ENCODE measurements around the gene VGLL4. TPM values are rescaled to one million over a fixed set of nuclear protein-coding genes. Genes with fewer than 3 reads are reported as not detected.

Gene VGLL4
- total RNA-seq, 2 experiments from 2014 or later: 36.1 to 74.5 TPM

DNA sequence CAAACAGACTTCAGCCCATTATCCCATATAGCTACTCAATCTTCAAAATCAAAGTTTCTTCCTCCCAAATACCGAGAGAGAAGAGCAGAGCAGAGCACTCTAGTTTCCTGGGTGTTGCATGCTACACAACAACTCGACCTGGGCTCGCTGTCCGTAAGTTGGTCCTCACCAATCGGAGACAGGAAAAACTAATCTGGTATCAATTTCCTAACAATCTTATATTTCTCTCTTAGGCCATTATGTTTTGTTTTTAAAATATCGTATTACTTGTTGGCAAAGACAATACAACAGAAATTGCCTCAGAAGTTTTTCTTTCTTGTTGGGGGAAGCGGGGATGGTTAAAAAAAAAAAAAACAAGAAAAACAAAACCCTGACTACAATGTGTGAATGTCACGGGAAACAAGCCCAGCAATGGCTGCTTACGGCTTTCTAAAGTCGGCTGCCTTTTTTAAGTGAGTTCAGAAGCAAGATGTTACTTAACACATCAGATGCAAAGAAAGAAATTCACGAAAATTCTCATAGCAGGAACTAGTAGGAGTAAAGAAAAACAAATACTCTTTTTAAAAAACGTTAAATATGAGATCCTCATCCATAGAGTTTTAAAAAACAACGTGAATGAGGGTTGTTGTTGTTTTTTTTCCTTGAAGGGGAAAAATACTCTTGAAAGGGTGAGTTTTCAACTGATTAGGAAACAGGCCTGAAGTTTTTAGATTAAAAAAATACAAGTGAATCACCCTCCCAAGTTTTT lies 1.9 kb downstream of the VGLL4 start:
- Histone ChIP-seq H3K36me3 (ENCODE audit: insufficient read depth, low read length) (peaks cover 4% of the 10 kb centered on the region; the same call in 1 of the 2 replicates), H3K9me3 (ENCODE audit: low read length) (no peaks in the 10 kb centered on the region), H3K4me1 (ENCODE audit: insufficient read depth, low read length, poor library complexity, severe bottlenecking) (peaks cover 29% of the 10 kb centered on the region), H2AFZ (ENCODE audit: low read length) (no peak overlapping the region; the same call in 1 of the 2 replicates), H3K79me2 (ENCODE audit: insufficient read depth, low read depth, low read length) (peaks cover 73% of the 10 kb centered on the region), H3K4me2 (ENCODE audit: low read length) (peak overlapping the region; percentile 97), H3K9me2 (ENCODE audit: insufficient read depth, low read length) (no peaks in the 10 kb centered on the region), H3K27ac (ENCODE audit: low read depth, low read length, poor library complexity, severe bottlenecking) (peak overlapping the region; percentile 83), H4K20me1 (ENCODE audit: insufficient read depth, low read length) (peaks cover 33% of the 10 kb centered on the region), H3K4me3 (ENCODE audit: low read depth, low read length, poor library complexity, severe bottlenecking) (peak overlapping the region; percentile 86)
- no TSS peak for BruUV-seq (replicated peaks)
- peak; percentile 49 for DNase-seq (ENCODE audit: low spot score)
- intact Hi-C loops (cut with micrococcal nuclease; ENCODE audit: unreplicated experiment): loop anchor here (1.0 to 10.0 kb wide), 4 partner anchors 41 to 263 kb away; no protein-coding TSS in a partner anchor
- TF ChIP-seq, protein P1, sequence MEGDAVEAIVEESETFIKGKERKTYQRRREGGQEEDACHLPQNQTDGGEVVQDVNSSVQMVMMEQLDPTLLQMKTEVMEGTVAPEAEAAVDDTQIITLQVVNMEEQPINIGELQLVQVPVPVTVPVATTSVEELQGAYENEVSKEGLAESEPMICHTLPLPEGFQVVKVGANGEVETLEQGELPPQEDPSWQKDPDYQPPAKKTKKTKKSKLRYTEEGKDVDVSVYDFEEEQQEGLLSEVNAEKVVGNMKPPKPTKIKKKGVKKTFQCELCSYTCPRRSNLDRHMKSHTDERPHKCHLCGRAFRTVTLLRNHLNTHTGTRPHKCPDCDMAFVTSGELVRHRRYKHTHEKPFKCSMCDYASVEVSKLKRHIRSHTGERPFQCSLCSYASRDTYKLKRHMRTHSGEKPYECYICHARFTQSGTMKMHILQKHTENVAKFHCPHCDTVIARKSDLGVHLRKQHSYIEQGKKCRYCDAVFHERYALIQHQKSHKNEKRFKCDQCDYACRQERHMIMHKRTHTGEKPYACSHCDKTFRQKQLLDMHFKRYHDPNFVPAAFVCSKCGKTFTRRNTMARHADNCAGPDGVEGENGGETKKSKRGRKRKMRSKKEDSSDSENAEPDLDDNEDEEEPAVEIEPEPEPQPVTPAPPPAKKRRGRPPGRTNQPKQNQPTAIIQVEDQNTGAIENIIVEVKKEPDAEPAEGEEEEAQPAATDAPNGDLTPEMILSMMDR (conservative IDR thresholded peaks at IDR 0.05; ENCODE audit: low read length): no peak
- no peak for TF ChIP-seq EZH2phosphoT487 (IDR thresholded peaks at IDR 0.05; ENCODE audit: borderline replicate concordance, low read depth, low read length)
- ChIA-PET CTCF (ENCODE audit: unreplicated experiment) (no interaction called here), POLR2A (interaction anchor here (0.7 to 1.4 kb wide), 3 partner anchors 10 to 41 kb away, joined by 3 to 4 read pairs (median 3); no protein-coding TSS in a partner anchor)

DNA sequence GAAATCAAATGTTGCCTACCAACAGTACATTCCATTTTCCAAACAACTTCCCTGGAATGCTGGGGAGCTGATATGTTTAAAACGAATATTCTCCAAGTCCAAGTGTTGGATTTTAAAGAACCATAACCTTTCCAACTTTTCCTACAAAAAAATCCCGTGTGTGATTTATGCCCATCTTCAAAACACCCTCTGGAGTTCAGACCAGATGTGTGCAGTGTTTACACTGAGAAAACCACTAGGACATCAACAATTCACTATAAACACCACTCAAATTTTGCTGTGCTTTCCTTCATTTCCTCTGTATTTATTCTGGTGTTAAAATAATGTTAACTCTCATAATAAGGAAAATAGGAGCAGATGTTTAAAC lies 2.4 kb downstream of the VGLL4 start:
- no TSS peak for BruUV-seq (replicated peaks)
- Histone ChIP-seq H3K79me2 (ENCODE audit: insufficient read depth, low read depth, low read length) (peaks cover 78% of the 10 kb centered on the region), H3K4me2 (ENCODE audit: low read length) (peak overlapping the region; percentile 97), H3K4me3 (ENCODE audit: low read depth, low read length, poor library complexity, severe bottlenecking) (peak overlapping the region; percentile 86), H4K20me1 (ENCODE audit: insufficient read depth, low read length) (peaks cover 39% of the 10 kb centered on the region), H3K4me1 (ENCODE audit: insufficient read depth, low read length, poor library complexity, severe bottlenecking) (peaks cover 29% of the 10 kb centered on the region), H3K36me3 (ENCODE audit: insufficient read depth, low read length) (peaks cover 4% of the 10 kb centered on the region; the same call in 1 of the 2 replicates), H3K9me3 (ENCODE audit: low read length) (no peaks in the 10 kb centered on the region), H3K27ac (ENCODE audit: low read depth, low read length, poor library complexity, severe bottlenecking) (peak overlapping the region; percentile 83), H3K9me2 (ENCODE audit: insufficient read depth, low read length) (no peaks in the 10 kb centered on the region), H2AFZ (ENCODE audit: low read length) (no peak overlapping the region)
- intact Hi-C loops (cut with micrococcal nuclease; ENCODE audit: unreplicated experiment): loop anchor here (10.0 kb wide), 1 partner anchor 56 kb away; no protein-coding TSS in a partner anchor
- ChIA-PET CTCF (ENCODE audit: unreplicated experiment) (interaction anchor here (0.6 kb wide), 1 partner anchor 8 kb away, joined by 3 read pairs; no protein-coding TSS in a partner anchor), POLR2A (interaction anchor here (0.6 to 1.4 kb wide), 8 partner anchors 10 to 65 kb away, joined by 3 to 6 read pairs (median 4); no protein-coding TSS in a partner anchor)
- TF ChIP-seq, protein P1 (conservative IDR thresholded peaks at IDR 0.05; ENCODE audit: low read length): no peak
- TF ChIP-seq EZH2phosphoT487 (IDR thresholded peaks at IDR 0.05; ENCODE audit: borderline replicate concordance, low read depth, low read length): no peak
- DNase-seq (ENCODE audit: low spot score): no peak

All from OCI-LY7 (cell line).